Muscle of arm (tissue), 12 donors: Measurements from ENCODE around the gene RSPRY1. TPM values are rescaled to one million over a fixed set of nuclear protein-coding genes. Genes with fewer than 3 reads are reported as not detected.

ENCODE experiments used
- DNase-seq: peaks from one replicate; pipeline ENCODE4 v3.0.0-alpha.2; 2013
- polyA plus RNA-seq, 12 donors: library from polyadenylated mRNA; unstranded; fragments of 120-200 nt; gene quantifications; one replicate each; pipeline ENCODE4 v1.2.1, GENCODE V29; 2013; ENCODE audit not compliant: insufficient read length in 12 of 12

Gene RSPRY1
- polyA plus RNA-seq, 12 donors: 17.3 to 37.3 (median 27.7) TPM; not detected in 1

- no peak for DNase-seq
These were observed 35.3 kb upstream of the RSPRY1 start for GRCh38 chr16:57150682-57151330.

DNA sequence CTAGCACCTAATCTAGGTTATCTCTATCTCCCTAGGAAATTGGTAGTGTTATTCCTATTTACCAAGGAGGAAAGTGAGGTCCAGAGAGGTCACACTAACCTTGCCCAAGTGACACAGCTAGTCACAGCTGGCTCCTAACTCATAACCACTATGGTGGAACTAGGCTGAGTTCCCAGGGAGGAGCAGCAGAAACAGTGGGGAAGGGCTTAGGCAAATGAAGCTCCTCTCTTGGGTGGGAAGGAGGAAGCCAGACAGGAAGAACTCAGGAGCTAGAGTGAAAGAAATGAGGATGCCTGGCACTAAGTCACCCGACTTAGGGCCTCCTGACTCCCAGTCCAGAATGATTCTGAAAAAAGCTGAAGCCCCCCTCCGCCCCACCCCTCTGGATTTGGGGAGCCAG, 34.8 kb upstream of the RSPRY1 start:
- no peak for DNase-seq

GRCh38 chr16:57152096-57153093, 33.7 kb upstream of the RSPRY1 start:
- no peak for DNase-seq

DNA sequence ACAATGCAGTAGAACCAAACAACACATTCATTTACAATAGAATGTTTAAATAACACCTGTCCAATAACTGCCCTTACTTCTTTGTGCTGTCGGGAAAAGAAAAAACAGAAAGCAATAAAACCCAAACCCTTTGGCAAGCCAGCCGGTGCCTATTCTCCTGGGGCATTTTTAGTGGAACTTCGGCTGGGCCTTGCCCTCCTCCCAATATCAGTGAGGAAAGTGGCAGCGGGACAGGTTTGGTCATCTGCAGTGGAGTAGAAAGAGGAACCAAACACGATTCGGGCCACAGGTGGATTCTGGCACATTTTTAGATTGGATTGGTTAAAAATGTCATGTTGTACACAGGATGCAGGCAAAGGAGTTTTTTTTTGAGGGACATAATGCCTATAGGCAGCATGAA, 32.3 kb upstream of the RSPRY1 start:
- no peak for DNase-seq

GRCh38 chr16:57155702-57156350, 30.3 kb upstream of the RSPRY1 start:
- no peak for DNase-seq

GRCh38 chr16:57156351-57156703, 29.8 kb upstream of the RSPRY1 start:
- DNase-seq: no peak

DNA sequence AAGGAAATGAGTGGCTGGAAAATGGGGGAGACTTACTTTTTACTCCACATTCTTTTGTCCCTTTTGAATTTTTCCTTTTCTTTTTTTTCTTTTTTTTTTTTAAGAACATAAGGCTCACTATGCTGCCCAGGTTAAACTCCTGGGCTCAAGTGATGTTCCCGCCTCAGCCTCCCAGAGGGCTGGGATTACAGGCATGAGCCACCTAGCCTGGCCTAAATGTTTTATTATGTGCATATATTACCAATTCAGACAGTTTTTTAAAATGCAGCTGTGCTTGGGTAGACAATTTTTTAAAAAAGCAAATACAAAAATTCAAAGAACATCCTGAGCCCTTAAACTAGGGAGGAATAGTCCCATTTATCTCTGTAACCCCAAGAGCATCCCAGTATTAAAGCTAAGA, 28.6 kb upstream of the RSPRY1 start:
- no peak for DNase-seq

GRCh38 chr16:57159447-57159846, 26.7 kb upstream of the RSPRY1 start:
- no peak for DNase-seq

DNA sequence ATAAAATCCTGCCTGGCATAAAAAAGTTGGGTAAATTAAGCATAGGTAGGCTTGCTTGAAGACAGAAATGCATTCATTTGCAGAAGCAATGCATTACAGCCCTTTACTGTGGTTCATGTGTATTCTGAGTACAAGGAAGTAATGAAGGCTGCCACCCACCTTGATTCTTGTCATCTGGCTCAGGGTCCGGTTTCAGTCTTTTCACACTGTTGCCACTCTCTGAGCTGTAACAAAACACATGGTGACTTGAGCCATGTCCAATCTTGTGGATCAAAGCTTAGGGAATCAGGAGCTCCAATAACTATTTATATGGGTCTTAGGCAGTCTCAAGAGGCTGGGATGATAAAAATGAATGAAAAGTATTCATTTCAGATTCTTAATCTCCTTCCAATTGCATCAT, 22.3 kb upstream of the RSPRY1 start:
- DNase-seq: no peak

GRCh38 chr16:57165483-57165882, 20.6 kb upstream of the RSPRY1 start:
- no peak for DNase-seq

GRCh38 chr16:57165938-57166337, 20.2 kb upstream of the RSPRY1 start:
- DNase-seq: no peak

DNA sequence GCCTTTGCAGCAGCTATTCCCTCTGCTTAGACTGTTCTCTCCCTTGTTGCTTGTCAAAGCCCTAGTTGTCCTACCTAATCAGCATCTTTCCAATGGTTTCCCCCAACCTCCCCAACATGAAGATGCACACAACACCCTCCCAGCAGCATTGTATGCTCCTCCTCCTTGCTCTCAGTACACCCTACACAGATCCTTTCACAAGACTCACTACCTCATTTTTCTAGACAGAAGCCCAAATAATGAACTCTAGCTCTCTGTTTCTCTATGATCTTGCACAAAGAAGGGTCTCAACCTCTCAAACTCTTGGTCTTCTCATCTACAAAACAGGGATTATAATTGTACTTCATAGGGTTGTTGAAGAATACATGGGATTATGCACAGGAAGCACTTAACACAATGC, 19.7 kb upstream of the RSPRY1 start:
- DNase-seq: no peak

GRCh38 chr16:57166951-57167350, 19.2 kb upstream of the RSPRY1 start:
- no peak for DNase-seq

DNA sequence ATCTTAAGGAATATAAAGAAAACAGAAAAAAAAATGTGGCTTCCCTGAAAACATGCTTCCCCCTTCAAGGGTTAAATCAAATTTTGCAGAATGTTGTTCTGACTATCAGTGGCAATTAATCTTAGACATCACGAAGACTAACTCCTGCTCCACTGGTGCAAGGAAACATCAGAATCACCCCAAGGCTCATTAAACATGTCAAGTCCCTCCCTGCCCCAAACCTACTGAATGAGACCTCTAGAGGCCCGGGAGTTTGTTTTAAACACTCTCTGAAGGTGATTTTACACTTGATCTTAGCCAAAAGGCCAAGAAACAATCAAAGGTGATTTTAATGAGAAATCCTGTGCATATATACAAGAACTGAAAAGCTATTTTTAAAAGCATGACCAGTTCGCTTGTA, 18.6 kb upstream of the RSPRY1 start:
- no peak for DNase-seq

DNA sequence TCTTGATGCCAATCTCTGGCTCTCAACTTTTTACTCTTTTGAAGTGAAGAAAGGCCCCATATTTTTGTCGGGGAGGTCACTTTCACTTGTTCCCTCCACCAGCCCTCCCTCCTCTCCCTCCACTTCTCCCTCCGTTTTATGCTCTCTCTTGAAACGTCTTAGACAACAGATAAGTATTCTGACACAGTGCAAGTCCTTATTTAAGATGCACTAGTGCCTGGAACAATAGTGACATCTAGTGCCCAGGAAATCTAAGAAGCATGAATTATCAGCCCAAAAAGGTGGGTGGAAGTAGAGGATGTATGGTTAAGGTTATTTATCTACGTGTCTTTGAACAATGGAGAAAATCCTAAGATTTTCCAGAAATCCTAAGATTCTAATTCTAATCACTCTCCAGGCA, 18.2 kb upstream of the RSPRY1 start:
- peak; percentile 66 for DNase-seq

DNA sequence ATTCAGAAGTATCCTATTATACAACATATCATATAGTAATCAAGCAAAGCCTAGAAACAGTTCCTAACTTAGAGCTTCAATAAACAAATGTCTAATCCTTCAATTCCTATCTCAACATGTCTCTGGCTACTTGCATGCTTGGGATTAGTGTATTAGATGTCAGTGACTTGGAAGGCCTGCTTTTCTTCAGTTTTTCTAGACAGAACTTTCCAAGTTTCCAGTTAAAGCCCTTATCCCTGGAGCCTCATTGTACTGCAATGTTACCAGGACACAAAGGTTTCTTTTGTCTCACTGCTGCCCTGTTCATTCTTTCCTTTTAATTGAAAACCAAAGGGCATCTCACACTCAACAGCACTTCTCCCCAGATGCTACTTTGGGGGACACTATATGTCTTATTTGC, 16.8 kb upstream of the RSPRY1 start:
- no peak for DNase-seq

DNA sequence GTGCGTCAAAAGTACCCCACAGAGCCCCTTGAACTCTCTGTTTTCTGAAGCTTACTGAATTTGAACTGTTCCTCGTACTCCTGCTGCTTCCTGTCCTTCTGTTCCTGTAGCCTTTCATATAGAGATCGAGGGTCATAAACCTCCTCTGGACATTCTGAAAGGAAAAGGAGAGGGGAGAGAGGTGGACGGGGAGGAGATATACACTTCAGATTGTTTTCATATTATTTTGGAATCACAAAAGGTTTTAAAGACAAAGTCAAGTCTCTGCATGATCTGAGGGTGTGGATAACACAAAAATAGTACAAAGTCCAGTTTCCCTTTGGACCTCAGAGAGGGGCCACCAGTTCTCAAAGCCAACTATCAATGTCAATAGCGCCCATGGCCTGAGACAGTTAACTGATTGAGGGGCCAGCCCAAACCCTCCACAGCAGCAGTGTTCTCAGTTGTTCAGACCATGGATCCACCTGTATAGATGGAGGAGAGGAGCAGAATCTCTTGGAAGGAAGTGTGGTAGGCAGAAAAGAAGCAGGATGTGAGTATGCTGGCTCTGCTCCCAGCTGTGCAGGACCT, 13.3 kb upstream of the RSPRY1 start:
- no peak for DNase-seq

- no peak for DNase-seq
These were observed 10.2 kb upstream of the RSPRY1 start for GRCh38 chr16:57175896-57176295.

DNA sequence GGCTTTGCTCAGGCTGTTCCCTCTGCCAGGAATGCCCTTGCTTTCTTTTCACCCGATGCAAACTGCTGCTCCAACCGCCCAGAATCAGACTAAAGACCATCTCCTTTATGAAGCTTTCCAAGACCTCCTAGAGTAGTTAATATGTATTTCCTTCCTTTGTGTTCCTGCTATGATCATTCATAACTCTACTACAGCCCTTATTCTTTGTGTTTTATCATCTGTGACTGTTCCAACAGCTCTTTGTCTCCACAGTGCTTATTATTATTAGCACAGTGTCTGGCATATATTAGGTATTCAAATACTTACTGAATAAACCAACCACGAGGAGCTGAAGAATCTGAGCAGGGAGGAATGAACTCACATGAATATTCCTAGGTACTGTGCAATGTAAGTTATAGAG, 7.9 kb upstream of the RSPRY1 start:
- DNase-seq: no peak

DNA sequence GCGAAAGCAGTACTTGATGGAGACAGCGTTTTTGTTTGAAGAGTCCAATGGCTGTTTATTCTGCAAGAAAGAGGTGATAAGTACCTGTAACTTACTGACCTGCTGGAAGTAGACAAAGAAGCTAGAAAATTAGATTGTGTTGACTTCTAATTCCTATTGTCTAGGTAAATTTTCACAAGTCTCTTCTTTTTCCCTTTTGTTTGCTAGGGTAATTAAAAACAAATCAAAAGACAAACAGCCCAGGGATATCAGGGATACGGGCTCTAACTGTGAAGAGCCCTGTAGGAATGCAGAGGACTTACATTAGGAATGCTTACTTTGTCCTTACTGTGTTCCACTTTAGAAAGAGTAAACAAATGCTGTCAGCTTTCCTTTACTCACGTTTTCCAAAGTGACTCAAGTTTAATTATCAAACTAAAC, 7.3 kb upstream of the RSPRY1 start:
- DNase-seq: no peak

DNA sequence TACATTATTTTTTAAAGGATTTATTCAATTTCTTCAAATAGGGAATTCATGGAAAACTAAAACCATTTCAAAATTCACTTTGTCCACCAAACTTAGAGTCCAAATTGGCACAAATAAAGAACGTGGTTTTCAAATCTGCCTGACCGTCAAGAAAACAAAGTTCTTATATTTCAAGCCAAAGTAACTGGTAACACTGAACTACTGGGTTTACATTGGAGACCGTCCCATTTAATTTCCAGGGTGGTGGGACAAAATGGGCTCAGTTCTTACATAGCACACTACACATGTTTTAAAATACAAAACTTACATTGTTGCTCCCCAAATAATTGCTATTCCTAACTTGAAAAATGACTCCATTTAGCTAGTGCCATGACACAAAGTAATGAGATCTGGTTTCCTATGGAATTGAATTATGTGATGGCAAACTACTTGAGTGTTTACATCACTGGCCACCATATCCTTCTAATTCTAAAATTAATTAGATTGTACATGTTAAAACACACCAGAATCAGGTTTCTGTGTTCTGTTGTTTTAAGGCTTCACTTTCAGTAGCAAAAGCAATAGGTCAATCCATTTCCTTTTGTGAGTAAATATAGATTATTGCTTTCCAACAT, 6.8 kb upstream of the RSPRY1 start:
- DNase-seq: no peak

DNA sequence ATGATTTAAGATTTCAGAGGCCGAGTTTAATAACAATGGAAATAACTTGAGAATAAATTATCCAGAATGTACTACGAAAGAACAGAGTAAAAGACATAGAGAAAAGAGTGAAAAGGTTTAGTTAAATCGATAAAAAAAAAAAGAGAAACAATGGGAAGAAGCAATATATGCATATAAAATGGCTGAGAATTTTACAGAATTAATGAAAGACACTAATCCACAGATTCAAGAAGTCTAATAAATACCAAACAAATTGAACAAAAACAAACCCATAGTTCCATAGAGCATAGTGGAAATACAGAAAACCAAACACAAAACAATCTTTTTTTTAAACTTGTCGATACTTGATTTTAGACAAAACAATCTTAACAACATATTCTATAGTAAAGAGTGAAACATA, 2.0 kb upstream of the RSPRY1 start:
- no peak for DNase-seq
